Cerebellar nuclear complex (tissue), 1 donor: ENCODE results near the gene TRPV2.

Experiments
- DNase-seq, 2 experiments: peaks; one replicate each; lab custom pipeline; 2025; lab: John Stamatoyannopoulos, UW

TRPV2 gene

DNA sequence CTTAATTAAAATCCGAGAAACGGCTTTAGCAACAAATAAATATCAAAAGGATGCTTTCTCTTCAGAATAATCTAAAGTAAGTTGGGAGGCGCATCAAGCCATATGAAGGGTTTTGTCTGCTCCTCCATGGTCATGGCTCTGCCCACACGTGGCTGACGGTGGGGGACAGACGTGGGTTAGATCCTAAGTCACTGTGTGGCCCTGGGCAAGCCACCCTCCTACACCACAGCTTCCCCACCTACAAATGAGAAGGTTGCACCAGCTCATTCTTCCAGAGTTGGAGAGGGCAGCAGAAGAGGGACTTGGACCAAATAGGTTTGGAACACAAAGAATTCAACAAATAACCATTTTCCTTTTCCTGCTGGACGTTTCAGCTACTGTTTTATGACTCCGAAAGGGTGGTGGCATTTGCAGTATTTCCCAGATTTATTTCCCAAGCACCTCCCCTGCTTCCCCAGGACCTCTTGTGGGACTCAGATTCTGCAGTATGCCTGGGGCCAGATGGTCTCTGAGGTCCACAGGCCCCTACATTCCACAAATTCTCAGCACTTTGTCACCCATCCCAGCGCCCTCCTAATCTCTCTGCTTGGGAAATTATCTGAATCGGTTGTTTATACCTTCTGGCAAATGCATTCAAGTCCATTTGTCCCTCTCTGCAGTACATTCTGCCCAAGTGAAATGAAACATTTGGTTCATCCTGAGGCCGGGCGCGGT lies 58.8 kb downstream of the TRPV2 start:
- no peak for DNase-seq

GRCh38 chr17:16475179-16475704 lies 59.9 kb downstream of the TRPV2 start:
- no peak for DNase-seq

DNA sequence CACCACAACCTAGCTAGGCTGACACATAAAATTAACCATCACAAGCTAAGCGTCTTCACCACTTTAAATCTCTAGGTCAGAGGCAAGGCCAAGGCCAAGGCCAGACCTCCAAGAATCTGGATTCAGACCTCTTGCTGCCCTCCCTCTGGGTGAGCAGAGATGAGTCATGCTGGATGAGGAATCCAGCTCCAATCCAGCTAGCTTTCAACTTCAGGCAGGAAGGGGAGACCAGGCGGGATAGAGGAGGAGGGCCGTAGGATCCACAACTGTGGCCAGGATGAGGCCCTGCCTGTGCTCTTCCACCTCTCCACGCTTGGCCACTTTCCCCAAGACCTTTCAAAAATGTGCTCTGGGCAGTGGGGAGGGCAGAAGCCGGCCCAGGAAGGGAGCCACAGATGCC lies 61.9 kb downstream of the TRPV2 start:
- no peak for DNase-seq

- no peak for DNase-seq
Measured at GRCh38 chr17:16477666-16478065, 62.3 kb downstream of the TRPV2 start.

GRCh38 chr17:16478649-16479048 lies 63.3 kb downstream of the TRPV2 start:
- no peak for DNase-seq

GRCh38 chr17:16479264-16479663 lies 63.9 kb downstream of the TRPV2 start:
- no peak for DNase-seq

DNA sequence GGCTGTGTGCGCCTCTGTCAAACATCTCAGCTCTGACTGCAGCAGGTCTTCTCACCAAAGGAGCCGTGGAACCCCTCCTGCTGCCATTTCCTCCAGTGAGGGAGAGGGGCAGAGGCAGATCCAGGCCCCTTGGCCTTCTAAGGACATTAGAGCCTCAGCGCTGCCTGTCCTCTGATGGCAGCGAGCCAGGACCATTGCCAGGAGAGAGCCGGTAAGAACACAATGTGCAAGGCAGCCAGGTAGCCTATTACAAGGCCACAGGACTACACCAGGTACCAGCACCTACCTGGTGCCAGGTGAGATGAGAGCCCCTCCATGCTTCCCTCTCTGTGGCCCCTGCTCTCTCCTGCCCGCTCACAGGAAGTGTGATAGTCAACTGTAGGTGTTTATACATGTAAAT lies 65.6 kb downstream of the TRPV2 start:
- DNase-seq: no peak

- DNase-seq: no peak
Measured at GRCh38 chr17:16482253-16482652, 66.9 kb downstream of the TRPV2 start.

DNA sequence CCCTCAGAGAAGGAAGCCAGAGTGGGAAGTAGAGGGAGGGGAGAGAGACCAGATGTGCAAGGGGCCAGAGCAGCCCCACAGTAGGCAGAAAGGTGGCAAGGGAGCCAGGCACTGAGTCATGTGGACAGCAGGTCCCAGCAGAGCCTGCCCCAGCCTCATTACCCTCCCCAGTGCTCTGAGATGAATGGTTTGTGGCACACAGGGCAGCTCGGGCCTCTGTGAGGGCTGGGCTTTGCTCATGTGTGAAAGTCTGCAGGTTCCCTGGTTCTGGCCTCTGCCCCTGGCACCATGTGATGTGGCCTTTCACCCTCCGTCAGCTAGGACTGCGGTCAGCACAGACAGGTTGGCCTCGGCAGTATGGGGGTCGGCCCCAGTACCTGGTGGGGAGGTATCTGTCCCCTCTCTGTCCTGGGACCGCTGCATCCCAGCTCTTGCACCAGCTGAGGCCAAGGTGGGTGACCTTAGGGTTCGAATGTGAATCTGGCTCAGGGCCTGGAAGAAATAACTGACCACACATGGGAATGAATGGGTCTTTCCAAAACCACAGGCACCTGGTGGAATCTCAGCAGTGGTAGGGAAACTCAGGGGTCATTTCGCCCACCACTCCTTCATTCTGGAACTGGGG lies 67.8 kb downstream of the TRPV2 start:
- no peak for DNase-seq

DNA sequence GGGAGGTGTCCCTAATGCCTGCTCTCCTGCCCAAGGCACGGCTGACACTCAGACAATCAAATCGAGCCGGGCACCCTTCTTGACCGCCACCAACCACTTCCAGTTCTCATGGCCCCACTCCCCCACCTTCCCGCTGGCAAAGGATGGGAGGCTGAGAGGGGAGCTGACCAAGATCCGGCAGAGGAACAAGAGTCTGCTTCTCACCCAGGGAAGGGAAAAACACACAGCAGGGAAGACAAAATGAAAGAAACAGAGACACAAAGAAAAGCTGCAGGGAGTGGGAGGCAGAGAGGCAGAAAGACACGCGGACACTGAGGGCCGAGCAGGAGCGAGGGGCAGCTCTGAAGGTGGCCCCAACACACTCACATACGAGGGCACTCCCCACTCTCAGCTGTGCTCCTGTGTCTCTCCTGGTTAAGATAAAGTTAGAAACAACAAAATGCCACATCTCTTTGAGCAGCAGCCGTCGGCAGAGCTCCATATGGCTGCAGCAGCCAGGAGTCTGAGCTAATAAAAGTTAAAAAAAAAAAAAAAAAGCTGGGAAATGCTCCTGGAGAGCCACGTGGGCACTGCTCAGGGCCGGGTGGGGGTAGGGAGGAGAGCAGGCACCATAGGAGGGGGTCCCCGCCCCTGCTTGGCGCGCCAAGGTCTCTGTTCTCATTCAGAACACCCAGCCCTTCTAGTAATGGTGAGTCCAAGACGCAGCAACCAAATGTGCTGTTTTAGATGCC lies 69.2 kb downstream of the TRPV2 start:
- DNase-seq: no peak
